GM12872 (cell line): ENCODE measurements around the gene CA11.

Source experiments
- TF ChIP-seq, protein P1 (sequence below): IDR thresholded peaks from 3 replicates; pipeline ENCODE4 v1.5.1; 2011; ENCODE audit warnings: low read depth, mild to moderate bottlenecking, low read length, moderate library complexity; ENCODE audit not compliant: insufficient read depth

Gene CA11

DNA sequence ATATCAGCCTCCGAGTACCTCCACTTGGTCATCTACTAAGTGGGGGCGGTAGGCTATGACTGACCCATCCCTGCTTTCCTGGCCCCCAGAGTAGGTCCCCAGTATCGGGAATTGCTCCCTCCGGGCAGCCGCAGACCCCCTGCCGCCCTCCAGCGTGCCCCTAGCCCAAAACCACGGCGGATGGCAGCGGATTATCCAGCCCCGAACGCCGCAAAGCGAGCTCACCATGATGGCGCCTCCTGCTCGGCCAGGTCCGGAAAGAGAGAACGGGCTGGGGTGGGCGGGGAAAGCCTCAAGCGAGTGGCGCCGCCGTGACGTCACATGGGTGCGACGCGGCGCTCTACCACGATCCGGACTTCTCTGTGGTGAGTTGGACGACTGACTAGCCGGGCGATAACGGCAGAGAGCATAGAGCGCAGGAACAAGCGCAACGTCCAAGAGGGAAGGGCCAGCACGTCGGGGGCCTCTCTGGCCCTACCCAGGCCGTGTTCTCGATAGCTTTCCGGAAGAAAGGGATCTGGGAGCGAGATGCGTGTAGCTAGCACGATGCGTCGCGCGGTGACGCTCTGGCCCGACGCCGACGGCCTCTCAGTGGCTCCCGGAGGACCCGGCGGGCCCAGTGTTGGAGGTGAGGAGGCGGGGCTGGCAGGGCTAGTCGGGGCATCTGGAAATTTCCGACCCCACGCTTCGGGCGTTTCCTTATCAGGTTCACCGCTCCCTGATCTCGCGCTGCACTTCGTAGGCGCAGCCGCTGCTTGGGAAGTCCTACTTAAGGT lies 26.9 kb downstream of the CA11 start, which contains the start of the genes RPL18 and SPHK2:
Gene RPL18 (minus strand): TSS at position 263 of the 776 bp plus-strand sequence. CDS start 35 bp downstream, at position 228.
Gene SPHK2 (plus strand): TSS at position 591 of the 776 bp plus-strand sequence. CDS start 1,009 bp downstream, outside the sequence.
- TF ChIP-seq, protein P1, sequence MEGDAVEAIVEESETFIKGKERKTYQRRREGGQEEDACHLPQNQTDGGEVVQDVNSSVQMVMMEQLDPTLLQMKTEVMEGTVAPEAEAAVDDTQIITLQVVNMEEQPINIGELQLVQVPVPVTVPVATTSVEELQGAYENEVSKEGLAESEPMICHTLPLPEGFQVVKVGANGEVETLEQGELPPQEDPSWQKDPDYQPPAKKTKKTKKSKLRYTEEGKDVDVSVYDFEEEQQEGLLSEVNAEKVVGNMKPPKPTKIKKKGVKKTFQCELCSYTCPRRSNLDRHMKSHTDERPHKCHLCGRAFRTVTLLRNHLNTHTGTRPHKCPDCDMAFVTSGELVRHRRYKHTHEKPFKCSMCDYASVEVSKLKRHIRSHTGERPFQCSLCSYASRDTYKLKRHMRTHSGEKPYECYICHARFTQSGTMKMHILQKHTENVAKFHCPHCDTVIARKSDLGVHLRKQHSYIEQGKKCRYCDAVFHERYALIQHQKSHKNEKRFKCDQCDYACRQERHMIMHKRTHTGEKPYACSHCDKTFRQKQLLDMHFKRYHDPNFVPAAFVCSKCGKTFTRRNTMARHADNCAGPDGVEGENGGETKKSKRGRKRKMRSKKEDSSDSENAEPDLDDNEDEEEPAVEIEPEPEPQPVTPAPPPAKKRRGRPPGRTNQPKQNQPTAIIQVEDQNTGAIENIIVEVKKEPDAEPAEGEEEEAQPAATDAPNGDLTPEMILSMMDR, result no peak

- TF ChIP-seq, protein P1, result no peak
Measured at GRCh38 chr19:48618278-48618915, 27.6 kb downstream of the CA11 start.

DNA sequence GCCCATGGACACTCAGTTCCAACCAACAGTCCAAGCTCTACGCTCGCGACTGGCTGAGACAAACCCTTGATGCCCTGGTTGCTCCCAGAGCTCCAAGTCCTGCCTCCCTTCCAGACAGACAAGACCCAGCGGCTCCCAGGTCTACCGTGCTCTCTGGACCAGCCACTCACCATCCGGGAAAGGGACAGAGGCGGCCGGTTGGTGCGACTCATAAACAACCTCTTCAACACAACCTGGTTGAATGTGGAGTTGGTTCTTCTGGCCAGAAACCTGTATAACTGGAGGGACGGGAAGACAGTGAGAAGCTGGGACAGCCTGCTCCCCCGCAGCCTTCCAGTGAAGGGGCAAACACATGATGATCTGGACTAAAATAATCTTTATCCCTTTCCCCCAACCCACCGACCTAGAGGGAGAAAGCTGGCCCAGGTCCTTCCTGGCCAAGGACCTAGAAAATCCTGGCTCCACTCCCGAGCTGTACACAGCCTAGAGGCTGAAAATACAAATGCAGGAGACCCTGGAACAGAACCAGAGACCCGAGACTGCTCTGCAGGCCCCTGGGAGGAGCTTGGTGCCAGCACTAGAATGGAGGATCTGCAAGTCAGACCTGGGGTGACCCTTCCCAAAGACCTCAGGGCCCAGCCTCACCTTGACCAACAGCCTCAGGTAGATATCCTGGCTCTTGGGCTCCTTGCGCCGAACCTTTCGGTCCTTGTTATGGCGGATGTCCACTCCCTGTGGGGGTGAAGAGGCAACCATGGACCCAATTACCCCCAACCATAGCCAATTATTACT lies 28.6 kb downstream of the CA11 start:
- TF ChIP-seq, protein P1, result 0 out of 3 replicates have a peak, but pooled peaks have one; percentile 6

- TF ChIP-seq, protein P1, result no peak
Measured at GRCh38 chr19:48616491-48617056, 29.4 kb downstream of the CA11 start.

DNA sequence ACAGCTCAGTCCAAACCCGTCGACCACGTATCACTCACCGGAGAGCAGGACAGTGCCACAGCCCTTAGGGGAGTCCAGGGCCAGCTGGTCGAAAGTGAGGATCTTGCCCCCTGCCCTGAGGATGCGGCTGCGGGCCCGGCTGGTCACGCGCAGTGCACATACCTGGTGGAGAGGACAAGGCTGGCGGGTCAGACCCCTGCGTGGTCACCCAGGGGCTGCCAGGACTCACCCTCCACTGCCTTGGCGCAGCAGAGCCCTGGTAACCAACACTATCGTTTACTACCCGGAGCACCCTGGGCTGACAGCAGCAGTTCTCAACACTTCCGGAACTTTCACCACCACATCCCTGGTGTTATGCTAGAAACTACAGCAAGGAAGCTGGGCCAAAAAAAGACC lies 29.9 kb downstream of the CA11 start:
- TF ChIP-seq, protein P1, result no peak

DNA sequence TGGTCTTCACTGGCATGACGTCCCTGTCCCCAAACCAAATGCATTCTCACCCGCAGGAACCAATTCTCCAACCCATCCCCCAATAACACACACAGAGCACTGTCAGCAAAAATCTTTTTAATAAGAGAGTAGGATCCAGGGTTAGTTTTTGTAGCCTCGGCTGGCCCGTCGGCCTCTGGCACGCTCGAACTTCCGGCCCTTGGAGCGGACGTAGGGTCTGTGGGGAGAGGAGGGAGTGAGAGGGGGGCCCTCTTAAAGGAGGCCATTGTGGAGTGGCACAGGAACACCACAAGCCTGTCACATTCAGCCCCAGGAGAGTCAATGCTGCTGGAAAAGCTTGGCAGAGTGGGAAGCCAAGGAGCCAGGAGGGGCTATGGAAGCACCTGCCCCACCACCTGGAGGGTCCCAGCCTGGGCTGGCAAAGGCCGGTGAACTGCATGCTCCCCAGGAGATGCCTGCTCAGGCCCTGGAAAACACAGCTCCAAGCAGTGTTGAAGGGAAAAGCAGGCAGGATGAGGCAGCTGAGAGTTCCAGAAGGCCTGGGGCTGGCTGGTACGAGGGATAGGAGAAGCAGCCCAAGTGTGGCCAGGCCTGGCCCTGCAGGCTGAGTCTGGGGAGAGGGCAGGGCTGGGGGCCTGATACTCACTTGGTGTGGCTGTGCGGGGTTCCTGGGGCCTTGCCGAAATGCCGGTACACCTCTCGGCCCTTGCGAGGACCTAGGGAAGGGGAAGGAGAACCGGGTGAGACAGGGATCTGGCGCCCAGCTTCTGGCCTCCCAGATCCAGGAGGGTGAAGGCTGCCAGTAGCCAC lies 30.6 kb downstream of the CA11 start:
- TF ChIP-seq, protein P1, result no peak
